NCI-H2227 treated with DMSO at 0.1 percent for 48 hours (cell line): ENCODE data around the gene INSR.
"Not testable (repeated sequence)": the region's sequence is repeated elsewhere in the genome, so short reads cannot be mapped to it uniquely, and the experiment has no call there.

Experiments
- DNase-seq: peaks from one replicate; lab custom pipeline; 2025; lab: John Stamatoyannopoulos, UW

The INSR gene

DNA sequence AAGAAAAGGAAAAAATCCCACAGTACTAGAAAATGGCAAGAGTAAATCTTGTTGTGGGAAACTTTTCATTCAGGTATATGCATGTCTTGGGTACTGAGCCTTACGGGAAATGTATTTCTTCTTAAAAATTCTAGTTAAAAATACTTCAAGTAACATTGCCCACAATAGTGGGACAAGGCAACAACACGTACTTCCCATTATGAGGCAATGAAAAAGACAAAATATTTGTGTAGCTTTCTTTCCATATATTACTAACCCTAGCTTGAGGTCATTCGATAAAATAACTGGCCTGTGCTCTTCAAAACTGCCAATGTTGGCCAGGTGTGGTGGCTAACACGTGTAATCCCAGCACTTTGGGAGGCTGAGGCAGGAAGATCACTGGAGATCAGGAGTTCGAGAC is 99.2 kb downstream of the INSR start:
- DNase-seq: no peak

DNA sequence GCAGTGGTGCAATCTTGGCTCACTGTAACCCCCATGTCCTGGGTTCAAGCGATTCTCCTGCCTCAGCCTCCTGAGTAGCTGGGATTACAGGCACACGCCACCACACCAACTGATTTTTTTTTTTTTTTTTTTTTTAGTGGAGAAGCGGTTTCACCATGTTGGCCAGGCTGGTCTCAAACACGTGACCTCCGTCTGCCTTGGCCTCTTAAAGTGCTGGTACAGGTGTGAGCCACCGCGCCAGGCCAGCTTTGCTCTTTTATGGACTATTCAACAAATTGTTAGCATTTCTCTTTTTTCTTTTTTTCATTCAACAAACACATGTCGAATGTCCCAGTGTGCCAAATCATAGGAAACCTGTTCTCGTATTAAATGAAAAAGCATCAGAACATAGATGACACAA is 99.6 kb downstream of the INSR start:
- no peak for DNase-seq

DNA sequence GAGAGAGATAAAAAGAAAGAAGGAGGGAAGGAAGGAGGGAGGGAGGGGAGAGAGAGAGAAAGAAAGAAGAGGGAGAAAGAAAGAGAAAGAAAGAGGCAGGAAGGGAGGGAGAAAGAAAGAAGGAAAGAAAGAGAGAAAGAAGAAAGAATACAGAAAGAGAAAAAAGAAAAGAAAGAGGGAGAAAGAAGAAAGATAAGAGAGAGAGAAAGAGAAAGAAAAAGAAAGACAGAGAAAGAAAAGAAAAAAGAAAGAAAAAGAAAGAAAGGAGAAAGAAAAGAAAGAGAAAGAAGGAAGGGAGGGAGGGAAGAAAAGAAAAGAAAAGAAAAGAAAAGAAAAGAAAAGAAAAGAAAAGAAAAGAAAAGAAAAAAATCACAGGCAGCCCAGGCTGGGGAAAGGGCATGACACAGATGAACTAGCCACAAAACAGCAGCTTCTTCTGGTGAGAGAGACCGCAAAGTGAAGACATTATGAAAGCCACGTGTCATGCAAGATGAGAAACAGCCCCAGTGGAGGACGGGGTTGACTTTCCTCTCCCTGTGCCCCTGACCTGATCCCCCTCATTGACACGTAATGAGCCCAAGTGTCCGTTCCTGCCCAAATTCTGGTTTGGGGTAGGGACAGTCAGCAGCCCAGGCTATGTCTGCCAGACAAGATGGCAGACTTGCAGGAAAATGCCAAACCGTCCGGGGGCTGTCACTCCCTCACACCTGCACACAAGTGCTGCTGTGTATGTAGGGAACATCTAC is 102.1 kb downstream of the INSR start:
- DNase-seq: no peak

DNA sequence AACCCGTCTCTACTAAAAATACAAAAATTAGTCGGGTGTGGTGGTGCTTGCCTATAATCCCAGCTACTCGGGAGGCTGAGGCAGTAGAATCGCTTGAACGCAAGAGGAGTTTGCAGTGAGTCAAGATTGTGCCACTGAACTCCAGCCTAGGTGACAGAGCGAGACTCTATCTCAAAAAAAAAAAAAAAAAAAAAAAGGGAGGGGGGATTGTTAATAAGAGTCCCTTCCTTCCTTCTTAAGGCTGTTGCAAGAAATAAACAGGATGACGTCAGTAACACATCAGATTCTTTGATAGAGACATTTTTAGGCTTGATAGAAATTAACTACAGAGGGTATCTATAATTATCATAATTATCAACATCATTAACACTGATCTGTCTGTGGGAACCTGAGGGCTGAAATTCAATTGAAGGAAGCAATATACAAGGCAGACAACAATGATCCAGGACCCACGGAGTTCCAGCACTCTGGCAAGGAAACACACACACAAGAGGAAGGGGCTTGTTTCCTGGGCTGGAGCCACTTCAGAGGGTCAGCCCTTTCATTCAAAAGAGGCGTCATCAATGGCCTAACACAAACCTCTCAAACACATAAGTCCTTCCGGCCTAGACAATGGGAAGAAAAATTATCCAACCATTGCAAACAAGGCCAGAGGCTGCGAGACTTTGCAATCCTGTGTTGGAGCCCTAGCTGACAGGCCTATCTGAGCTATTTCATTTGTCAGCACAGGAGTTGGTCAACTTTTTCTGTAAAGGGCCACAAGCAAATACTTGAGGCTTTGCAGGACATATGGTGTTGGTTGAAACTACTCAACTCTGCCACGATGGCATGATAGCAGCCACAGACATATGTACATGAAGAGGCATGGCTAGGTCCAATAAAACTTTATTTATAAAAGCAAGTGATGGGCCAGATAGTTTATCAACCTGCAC is 105.2 kb downstream of the INSR start:
- no peak for DNase-seq

DNA sequence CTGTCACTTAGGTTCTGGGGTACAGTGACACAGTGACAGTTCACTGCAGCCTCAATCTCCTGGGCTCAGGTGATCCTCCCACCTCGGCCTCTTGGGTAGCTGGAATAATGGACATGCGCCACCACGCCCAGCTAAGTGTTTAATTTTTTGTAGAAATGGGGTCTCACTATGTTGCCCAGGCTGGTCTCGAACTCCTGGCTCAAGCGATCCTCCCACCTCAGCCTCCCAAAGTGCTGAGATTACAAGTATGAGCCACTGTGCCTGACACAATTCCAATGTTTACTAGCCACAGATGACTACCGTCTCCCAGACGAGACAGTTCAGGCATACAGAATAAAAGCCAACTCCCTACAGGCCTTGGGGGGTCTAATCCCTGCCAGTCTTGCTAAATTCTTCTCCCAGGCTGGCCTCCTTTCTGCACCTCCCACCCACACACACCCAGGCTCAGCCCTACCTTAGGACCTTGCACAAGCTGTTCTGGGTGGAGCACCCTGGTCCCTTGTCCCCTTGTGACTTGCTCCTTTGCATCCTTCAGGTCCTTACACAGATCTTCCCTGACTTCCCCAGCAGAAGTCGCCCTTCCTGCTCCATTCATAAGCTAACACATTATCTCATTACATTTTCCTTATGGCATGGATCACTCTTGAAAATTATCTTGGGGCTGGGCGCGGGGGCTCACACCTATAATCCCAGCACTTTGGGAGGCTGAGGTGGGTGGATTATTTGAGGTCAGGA is 106.4 kb downstream of the INSR start:
- no peak for DNase-seq

DNA sequence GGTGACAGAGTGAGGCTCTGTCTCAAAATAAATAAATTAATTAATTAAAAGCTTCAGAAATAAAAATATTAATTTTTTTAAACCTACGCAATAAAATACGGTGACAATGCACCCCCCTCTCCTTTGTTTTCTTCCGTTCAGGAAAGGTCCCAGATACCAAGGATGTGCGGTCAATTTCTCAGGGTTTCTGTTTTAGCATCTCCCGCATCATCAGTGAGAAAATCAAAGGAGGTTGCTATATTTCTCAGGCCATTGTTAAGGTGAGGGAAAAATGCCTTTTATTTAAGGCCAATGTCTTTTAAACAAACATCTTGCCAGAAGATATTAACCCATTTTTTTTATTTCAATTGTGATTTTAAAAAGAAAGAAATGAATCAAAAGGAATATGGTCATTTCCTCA is 111.7 kb downstream of the INSR start:
- DNase-seq: no peak

GRCh38 chr19:7179917-7180306 is 114.3 kb downstream of the INSR start:
- DNase-seq: no peak

DNA sequence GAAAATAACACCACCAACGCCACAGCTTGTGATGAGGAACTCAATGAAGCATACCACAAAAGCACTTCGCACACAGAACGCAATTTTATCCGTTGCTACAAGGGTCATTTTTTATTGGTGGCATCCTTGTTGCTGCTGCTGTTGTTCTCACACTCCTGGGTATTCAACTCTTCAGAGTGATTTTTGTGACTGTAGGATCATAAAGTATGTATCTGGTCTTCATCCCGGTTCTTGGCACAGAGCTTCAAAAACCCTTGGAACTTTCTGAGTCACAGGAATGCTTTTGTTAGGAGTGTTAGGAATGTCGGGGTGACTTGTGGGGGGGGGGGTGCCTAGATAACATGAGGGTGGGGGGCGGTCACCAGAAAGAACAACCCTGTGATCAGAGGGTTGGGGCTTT is 116.3 kb downstream of the INSR start:
- DNase-seq: no peak

GRCh38 chr19:7176792-7177191 is 117.4 kb downstream of the INSR start:
- no peak for DNase-seq

GRCh38 chr19:7172794-7173193 is 121.4 kb downstream of the INSR start:
- DNase-seq: no peak

- DNase-seq: no peak
Measured at GRCh38 chr19:7170983-7171382, 123.2 kb downstream of the INSR start.

DNA sequence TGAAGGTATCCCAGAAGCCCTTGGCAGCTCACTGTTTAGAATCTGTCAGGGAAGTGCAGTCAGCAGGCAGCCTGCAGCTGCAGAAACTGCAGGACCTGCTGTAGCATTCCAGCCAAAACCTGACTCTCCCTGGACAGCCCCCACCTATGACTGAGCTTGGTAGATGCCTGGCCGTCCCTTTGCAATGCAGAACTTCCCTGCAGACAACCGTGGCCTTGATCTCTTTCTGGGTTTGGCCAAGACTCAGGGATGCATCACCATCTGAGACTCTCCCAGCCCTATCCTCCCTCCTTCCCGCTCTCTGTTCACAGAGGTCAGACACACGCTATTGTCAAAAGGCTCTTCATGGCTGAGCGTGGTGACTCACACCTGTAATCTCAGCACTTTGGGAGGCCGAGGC is 125.3 kb downstream of the INSR start:
- no peak for DNase-seq

GRCh38 chr19:7161292-7161691 is 132.9 kb downstream of the INSR start:
- no peak for DNase-seq

GRCh38 chr19:7159105-7159933 is 134.9 kb downstream of the INSR start:
- DNase-seq: no peak

GRCh38 chr19:7153022-7153421 is 141.2 kb downstream of the INSR start:
- no peak for DNase-seq

DNA sequence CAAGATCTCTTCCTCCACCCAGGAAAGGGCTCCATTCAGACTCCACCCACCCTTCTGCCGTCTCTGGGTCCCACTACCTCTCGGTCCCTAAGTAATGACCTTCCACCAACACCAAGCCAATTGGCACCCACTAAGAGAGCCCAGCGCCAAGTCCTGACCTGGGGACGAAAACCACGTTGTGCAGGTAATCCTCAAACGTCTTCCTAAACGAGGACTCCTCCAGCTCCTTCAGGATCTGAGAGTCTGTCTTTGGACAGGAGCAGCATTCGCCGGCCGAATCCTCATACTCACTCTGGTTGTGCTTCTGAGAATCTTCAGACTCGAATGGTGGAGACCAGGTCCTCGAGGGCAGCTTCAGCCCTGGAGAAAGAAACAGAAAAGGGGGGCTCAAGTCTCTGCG is 141.6 kb downstream of the INSR start:
- DNase-seq: no peak

DNA sequence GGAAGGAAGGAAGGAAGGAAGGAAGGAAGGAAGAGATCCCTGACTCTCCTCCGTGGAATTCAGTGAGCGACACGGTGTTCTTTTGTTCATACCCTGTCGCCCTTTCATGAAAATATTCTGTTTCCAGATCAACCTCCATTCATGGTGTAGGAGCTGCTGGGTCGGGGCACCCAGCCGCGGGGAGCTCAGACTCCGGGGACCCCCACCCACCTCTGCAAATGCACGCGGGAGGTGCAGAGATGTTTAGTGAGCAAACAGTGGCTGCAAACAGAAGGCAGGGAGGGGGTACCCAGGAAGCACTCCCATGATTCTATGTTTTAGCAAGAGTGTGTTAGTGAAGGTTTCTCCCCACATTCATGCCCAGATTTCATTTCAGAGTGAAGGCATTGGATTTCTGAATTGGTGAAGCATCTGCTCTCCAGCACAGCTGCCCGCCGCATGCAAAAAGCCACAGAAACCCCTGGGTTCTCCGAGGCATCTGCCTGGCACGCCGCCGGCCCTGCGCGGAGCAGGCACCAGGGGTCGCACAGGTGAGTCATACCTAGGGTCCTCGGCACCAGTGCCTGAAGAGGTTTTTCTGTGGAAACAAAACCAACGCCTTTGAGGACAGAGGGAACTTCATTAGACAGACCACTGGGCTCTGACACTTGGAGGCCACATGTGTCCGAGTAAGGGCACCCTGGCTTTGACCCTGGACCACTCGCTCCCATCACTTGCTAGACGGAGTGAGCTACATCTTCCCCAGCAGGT is 144.1 kb downstream of the INSR start:
- no peak for DNase-seq

- not testable (repeated sequence) for DNase-seq
Measured at GRCh38 chr19:7147119-7147675, 147.0 kb downstream of the INSR start.

DNA sequence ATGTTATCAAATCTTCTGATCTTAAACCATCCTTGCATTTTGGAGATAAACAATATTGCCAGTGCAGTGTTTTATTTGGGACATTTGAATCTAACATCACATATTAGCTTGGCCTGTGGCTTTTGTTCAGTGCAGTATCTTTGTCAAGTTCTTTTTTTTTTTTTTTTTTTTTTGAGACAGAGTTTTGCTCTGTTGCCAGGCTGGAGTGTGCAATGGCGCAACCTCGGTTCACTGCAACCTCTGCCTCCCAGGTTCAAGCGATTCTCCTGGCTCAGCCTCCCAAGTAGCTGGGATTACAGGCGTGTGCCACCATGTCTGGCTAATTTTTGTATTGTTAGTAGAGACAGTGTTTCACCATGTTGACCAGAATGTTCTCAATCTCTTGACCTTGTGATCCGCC is 148.1 kb downstream of the INSR start:
- DNase-seq: not testable (repeated sequence)

DNA sequence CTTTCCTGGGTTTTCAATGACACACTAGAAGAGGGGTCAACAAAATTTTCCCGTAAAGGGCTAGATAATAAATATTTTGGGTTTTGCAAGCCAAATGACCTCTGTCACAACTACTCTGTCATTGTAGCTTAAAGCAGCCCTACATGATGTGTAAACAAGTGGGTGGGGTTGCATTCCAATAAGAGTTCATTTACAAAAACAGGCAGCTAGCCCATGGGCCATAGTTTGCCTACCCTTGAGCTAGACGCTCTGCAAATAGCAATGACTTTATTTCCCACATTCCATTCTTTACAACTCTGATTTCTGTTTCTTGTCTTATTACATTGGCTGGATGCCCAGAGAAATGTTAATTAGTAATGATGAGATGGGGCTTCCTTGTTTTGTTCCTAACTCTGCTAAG is 148.7 kb downstream of the INSR start:
- no peak for DNase-seq

DNA sequence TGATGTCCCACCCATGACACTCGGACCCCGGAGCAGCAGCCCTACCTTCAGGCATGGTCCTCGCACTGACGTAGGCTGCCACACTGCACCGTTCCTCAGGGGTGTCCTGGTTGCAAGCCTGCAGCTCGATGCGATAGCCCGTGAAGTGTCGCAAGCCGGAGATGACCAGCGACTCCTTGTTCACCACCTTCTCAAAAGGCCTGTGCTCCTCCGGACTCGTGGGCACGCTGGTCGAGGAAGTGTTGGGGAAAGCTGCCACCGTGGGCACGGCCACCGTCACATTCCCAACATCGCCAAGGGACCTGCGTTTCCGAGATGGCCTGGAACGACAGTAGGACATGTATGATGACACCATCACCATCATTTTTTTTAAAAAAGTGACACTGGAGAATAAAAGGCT is 151.4 kb downstream of the INSR start:
- DNase-seq: no peak
